Trophoblast cell (in vitro differentiated cells and primary cell): ENCODE results near the gene CASQ2. TPM values are rescaled to one million over a fixed set of nuclear protein-coding genes. Genes with fewer than 3 reads are reported as not detected.
A peak's percentile ranks its signal among the peaks of the same experiment; 100 is the strongest.

Source experiments
- DNase-seq, 2 donors: peaks; one replicate each; pipeline ENCODE4 v3.0.0-alpha.2; 2016
- H2AFZ ChIP-seq: 2 replicates; pipeline ENCODE4 v1.6.1; 2013; ENCODE audit warnings: low read length, moderate library complexity, mild to moderate bottlenecking; ENCODE audit not compliant: insufficient read depth, poor library complexity
- H2AK5ac ChIP-seq: 2 replicates; pipeline ENCODE4 v1.6.1; 2013; ENCODE audit warnings: mild to moderate bottlenecking, low read length
- H2BK120ac ChIP-seq: 2 replicates; pipeline ENCODE4 v1.6.1; 2013; ENCODE audit warnings: low read length, mild to moderate bottlenecking, moderate library complexity; ENCODE audit not compliant: insufficient read depth, poor library complexity
- H2BK12ac ChIP-seq: 2 replicates; pipeline ENCODE4 v1.6.1; 2013; ENCODE audit warnings: mild to moderate bottlenecking, low read length, moderate library complexity
- H2BK5ac ChIP-seq: 2 replicates; pipeline ENCODE4 v1.6.1; 2013; ENCODE audit warnings: low read length, low read depth, moderate library complexity, mild to moderate bottlenecking; ENCODE audit not compliant: poor library complexity
- H3K14ac ChIP-seq: 2 replicates; pipeline ENCODE4 v1.6.1; 2013; ENCODE audit warnings: mild to moderate bottlenecking, low read length
- H3K18ac ChIP-seq: 2 replicates; pipeline ENCODE4 v1.6.1; 2013; ENCODE audit warnings: mild to moderate bottlenecking, low read length
- H3K23ac ChIP-seq: 2 replicates; pipeline ENCODE4 v1.6.1; 2013; ENCODE audit warnings: low read length
- H3K27ac ChIP-seq: 2 replicates; pipeline ENCODE4 v1.5.1; 2013; ENCODE audit warnings: low read depth, mild to moderate bottlenecking, inconsistent platforms, low read length, moderate library complexity
- H3K27me3 ChIP-seq: 2 replicates; pipeline ENCODE4 v1.6.1; 2013; ENCODE audit warnings: inconsistent platforms, mild to moderate bottlenecking, low read length, moderate library complexity; ENCODE audit not compliant: insufficient read depth
- H3K36me3 ChIP-seq, 2 experiments: 1 replicate in 1 of 2; 2 replicates in 1 of 2; pipeline ENCODE4 v1.6.1; 2013; ENCODE audit warnings: low read length in 2 of 2, mild to moderate bottlenecking in 2 of 2, moderate library complexity in 1 of 2; ENCODE audit not compliant: insufficient read depth in 2 of 2, control insufficient read depth in 1 of 2
- H3K4ac ChIP-seq: 2 replicates; pipeline ENCODE4 v1.6.1; 2013; ENCODE audit warnings: low read depth, mild to moderate bottlenecking, low read length, moderate library complexity
- H3K4me1 ChIP-seq, 2 experiments: 1 replicate in 1 of 2; 2 replicates in 1 of 2; pipeline ENCODE4 v1.6.1; 2013; ENCODE audit warnings: low read length in 2 of 2, mild to moderate bottlenecking in 2 of 2, moderate library complexity in 1 of 2; ENCODE audit not compliant: insufficient read depth in 2 of 2, control insufficient read depth in 1 of 2
- H3K4me2 ChIP-seq: 2 replicates; pipeline ENCODE4 v1.6.1; 2013; ENCODE audit warnings: inconsistent platforms, mild to moderate bottlenecking, low read length, moderate library complexity
- H3K4me3 ChIP-seq: 2 replicates; pipeline ENCODE4 v1.5.1; 2013; ENCODE audit warnings: mild to moderate bottlenecking, low read depth, low read length, inconsistent platforms
- H3K79me1 ChIP-seq: one replicate; pipeline ENCODE4 v1.6.1; 2013; ENCODE audit warnings: low read length
- H3K79me2 ChIP-seq: 2 replicates; pipeline ENCODE4 v1.6.1; 2013; ENCODE audit warnings: low read length, mild to moderate bottlenecking; ENCODE audit not compliant: control insufficient read depth, insufficient read depth, poor library complexity
- H3K9ac ChIP-seq: 2 replicates; pipeline ENCODE4 v1.6.1; 2013; ENCODE audit warnings: mild to moderate bottlenecking, low read length
- H3K9me3 ChIP-seq: 2 replicates; pipeline ENCODE4 v1.6.1; 2013; ENCODE audit warnings: low read depth, mild to moderate bottlenecking, control low read depth, inconsistent platforms, low read length; ENCODE audit not compliant: insufficient read depth
- H4K12ac ChIP-seq: 2 replicates; pipeline ENCODE4 v1.6.1; 2013; ENCODE audit warnings: low read depth, mild to moderate bottlenecking, low read length, moderate library complexity
- H4K8ac ChIP-seq: 2 replicates; pipeline ENCODE4 v1.6.1; 2013; ENCODE audit warnings: low read depth, mild to moderate bottlenecking, low read length, moderate library complexity
- H4K91ac ChIP-seq: one replicate; pipeline ENCODE4 v1.6.1; 2013; ENCODE audit warnings: low read depth, mild to moderate bottlenecking, low read length, moderate library complexity
- WGBS: extraction: QIAGEN DNeasy Blood & Tissue Kit; methylation state at CpG from one replicate; pipeline ENCODE4 v1.1.7; 2013; ENCODE audit warnings: missing lambda C conversion rate; ENCODE audit not compliant: insufficient read length, insufficient coverage; ENCODE audit errors: extremely low coverage; 5-methylcytosine and 5-hydroxymethylcytosine counted together
- polyA plus RNA-seq: library from polyadenylated mRNA; stranded (reverse); fragments of 200-250 nt; gene quantifications from 2 replicates; pipeline ENCODE4 v1.2.3, GENCODE V29; 2013

CASQ2 gene
- 4.9 TPM in 2 replicates for polyA plus RNA-seq

GRCh38 chr1:115768549-115768948 is at the start of gene CASQ2:
Gene CASQ2, minus strand, starts transcription at chr1:115768714. Its CDS starts 173 bp downstream, at chr1:115768541.
- no peaks in the 10 kb centered on the region for H3K27me3 ChIP-seq
- H4K12ac ChIP-seq: no peak within 1 kb of the TSS
- H4K91ac ChIP-seq: peak within 1 kb of the TSS; percentile 67
- H3K14ac ChIP-seq: no peak within 1 kb of the TSS
- WGBS: no CpG with 5 or more reads among the region's 8 CpGs
- H3K9ac ChIP-seq: no peak within 1 kb of the TSS
- peaks cover 5% of the 10 kb centered on the region for H3K79me1 ChIP-seq
- no peak within 1 kb of the TSS for H3K27ac ChIP-seq
- H2BK12ac ChIP-seq: peak within 1 kb of the TSS; percentile 27
- no peak within 1 kb of the TSS for H3K4ac ChIP-seq
- DNase-seq: no peak
- no peak within 1 kb of the TSS for H3K4me2 ChIP-seq
- H4K8ac ChIP-seq: no peak within 1 kb of the TSS
- H3K79me2 ChIP-seq: no peaks in the 10 kb centered on the region
- H3K36me3 ChIP-seq: no peaks in the 10 kb centered on the region
- no peak within 1 kb of the TSS for H2BK120ac ChIP-seq
- no peak within 1 kb of the TSS for H3K4me3 ChIP-seq
- no peaks in the 10 kb centered on the region for H3K9me3 ChIP-seq
- H2AK5ac ChIP-seq: peak within 1 kb of the TSS; percentile 57
- H3K23ac ChIP-seq: no peak within 1 kb of the TSS
- no peak within 1 kb of the TSS for H2BK5ac ChIP-seq
- H3K4me1 ChIP-seq: peaks cover 5 to 6% of the 10 kb centered on the region in 2 experiments
- H3K18ac ChIP-seq: no peak within 1 kb of the TSS
- H2AFZ ChIP-seq: no peak within 1 kb of the TSS

DNA sequence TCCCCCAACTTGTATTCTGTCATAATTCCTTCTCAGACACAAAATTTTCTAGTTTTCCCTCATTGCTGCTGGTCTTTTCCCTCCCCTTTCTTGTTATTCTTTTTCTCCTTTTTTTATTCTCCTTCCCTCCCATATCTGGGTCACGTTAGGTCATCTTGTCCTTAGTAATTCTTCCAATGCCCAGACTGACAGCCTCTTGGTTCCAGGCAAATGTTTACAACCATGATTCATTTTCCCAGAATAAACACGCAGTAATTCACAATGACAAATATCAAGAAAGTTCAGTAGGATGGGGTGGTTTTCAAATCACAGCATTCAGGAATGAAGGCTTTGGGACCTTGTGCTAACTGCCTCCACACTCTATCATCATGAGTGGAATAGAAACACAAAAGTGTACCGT is 47.2 kb upstream of the CASQ2 start:
- Histone ChIP-seq H3K14ac (no peak overlapping the region), H3K79me2 (no peaks in the 10 kb centered on the region), H3K4me3 (no peak overlapping the region), H2BK5ac (no peak overlapping the region), H2AFZ (no peak overlapping the region), H3K79me1 (no peaks in the 10 kb centered on the region), H3K9ac (no peak overlapping the region), H3K36me3 (no peaks in the 10 kb centered on the region), H3K27ac (no peak overlapping the region), H2BK12ac (no peak overlapping the region), H3K23ac (no peak overlapping the region), H2BK120ac (no peak overlapping the region), H4K8ac (no peak overlapping the region), H3K4me1 (peaks cover 0 to 3% of the 10 kb centered on the region in 2 experiments), H3K18ac (no peak overlapping the region), H2AK5ac (no peak overlapping the region), H3K27me3 (no peaks in the 10 kb centered on the region), H4K12ac (no peak overlapping the region), H3K4me2 (no peak overlapping the region), H4K91ac (no peak overlapping the region), H3K9me3 (no peaks in the 10 kb centered on the region), H3K4ac (no peak overlapping the region)
- WGBS: no CpG with 5 or more reads among the region's 3 CpGs
- DNase-seq: no peak

DNA sequence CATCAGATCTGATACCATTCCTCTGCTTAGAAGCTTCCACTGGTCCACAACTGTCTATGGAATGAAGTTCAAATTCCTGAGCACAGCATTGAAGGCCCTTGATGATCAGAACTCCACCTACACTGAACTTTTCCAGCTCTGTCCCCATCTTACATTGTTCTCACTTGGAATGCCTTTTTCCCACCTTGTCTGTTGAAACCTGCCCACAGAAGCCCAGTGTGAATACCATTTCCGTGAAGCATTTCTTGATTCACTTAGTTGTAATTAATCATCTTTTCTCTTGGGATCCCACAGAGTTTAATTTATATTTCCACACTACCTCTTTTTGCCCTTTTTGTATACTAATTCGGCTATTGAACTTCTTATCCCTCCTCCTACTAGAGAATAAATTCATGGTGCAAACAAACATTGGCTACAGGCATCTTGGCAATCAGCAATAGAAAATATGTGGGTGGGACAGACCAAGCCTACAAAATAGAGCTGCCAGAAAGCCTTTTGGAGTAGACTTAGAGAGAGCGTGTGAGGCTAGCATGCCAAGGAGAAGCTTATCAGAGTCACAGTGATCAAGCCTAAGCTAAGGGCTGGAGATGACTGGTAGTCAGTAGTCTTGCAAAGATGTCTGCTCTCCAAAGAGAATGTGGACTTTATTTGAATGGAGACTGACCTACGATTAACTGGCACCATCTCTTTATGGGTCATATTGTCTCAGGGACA is 46.3 kb upstream of the CASQ2 start:
- H3K23ac ChIP-seq: no peak overlapping the region
- H3K14ac ChIP-seq: no peak overlapping the region
- H3K4ac ChIP-seq: no peak overlapping the region
- no peak overlapping the region for H2BK120ac ChIP-seq
- no CpG with 5 or more reads among the region's 4 CpGs for WGBS
- no peak overlapping the region for H3K9ac ChIP-seq
- DNase-seq: no peak
- no peak overlapping the region for H2BK5ac ChIP-seq
- no peaks in the 10 kb centered on the region for H3K79me2 ChIP-seq
- H2AK5ac ChIP-seq: no peak overlapping the region
- peaks cover 0 to 5% of the 10 kb centered on the region in 2 experiments for H3K4me1 ChIP-seq
- H3K18ac ChIP-seq: no peak overlapping the region
- H3K79me1 ChIP-seq: no peaks in the 10 kb centered on the region
- no peak overlapping the region for H2AFZ ChIP-seq
- H4K8ac ChIP-seq: no peak overlapping the region
- no peak overlapping the region for H2BK12ac ChIP-seq
- no peaks in the 10 kb centered on the region for H3K36me3 ChIP-seq
- H4K91ac ChIP-seq: no peak overlapping the region
- H3K27me3 ChIP-seq: no peaks in the 10 kb centered on the region
- no peak overlapping the region for H3K4me3 ChIP-seq
- no peaks in the 10 kb centered on the region for H3K9me3 ChIP-seq
- H4K12ac ChIP-seq: no peak overlapping the region
- no peak overlapping the region for H3K4me2 ChIP-seq
- no peak overlapping the region for H3K27ac ChIP-seq

DNA sequence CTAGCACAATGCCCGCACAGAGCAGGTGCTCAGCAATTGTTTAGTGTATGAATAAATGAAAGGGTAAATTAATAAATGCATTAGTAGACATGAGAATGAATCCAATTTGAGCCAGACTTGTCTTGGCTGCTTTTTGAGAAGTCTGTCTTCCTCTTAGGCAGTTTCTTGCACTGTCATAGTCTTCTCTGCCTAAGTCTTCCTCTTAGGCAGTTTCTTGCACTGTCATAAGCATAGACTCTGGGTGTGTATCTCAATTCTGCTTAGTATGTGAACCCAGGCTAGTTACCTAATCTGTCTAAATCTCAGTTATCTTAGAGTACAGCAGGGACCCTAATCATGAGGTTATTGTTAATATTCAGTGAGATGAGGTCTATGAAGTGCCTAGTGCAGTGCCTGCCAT is 45.2 kb upstream of the CASQ2 start:
- Histone ChIP-seq H4K91ac (no peak overlapping the region), H3K9ac (no peak overlapping the region), H4K8ac (no peak overlapping the region), H3K27me3 (no peaks in the 10 kb centered on the region), H2AFZ (no peak overlapping the region), H2BK12ac (no peak overlapping the region), H2BK5ac (no peak overlapping the region), H3K36me3 (no peaks in the 10 kb centered on the region), H3K23ac (no peak overlapping the region), H3K9me3 (no peaks in the 10 kb centered on the region), H3K27ac (no peak overlapping the region), H3K4me1 (peaks cover 0 to 5% of the 10 kb centered on the region in 2 experiments), H4K12ac (no peak overlapping the region), H3K4me2 (no peak overlapping the region), H2BK120ac (no peak overlapping the region), H2AK5ac (no peak overlapping the region), H3K14ac (no peak overlapping the region), H3K18ac (no peak overlapping the region), H3K79me2 (no peaks in the 10 kb centered on the region), H3K4ac (no peak overlapping the region), H3K79me1 (no peaks in the 10 kb centered on the region), H3K4me3 (no peak overlapping the region)
- no CpG with 5 or more reads among the region's 1 CpG for WGBS
- no peak for DNase-seq
